Measurements from ENCODE around the gene TRUB2.
A peak's percentile ranks its signal among the peaks of the same experiment; 100 is the strongest.
"Not testable (repeated sequence)": the region's sequence is repeated elsewhere in the genome, so short reads cannot be mapped to it uniquely, and the experiment has no call there.

Gene TRUB2

GRCh38 chr9:128355451-128355850, 33.2 kb upstream of the TRUB2 start:
- Histone ChIP-seq H3K27me3 (ENCODE audit: insufficient read depth, low read length) (no peaks in the 10 kb centered on the region), H3K4me3 (ENCODE audit: low read length) (no peak overlapping the region), H3K4me1 (ENCODE audit: insufficient read depth, low read length) (no peaks in the 10 kb centered on the region), H3K36me3 (ENCODE audit: insufficient read depth, low read length) (peaks cover 45% of the 10 kb centered on the region), H2AFZ (ENCODE audit: low read depth, low read length) (no peak overlapping the region), H3K9me3 (ENCODE audit: low read length) (no peaks in the 10 kb centered on the region)

- Histone ChIP-seq H3K9me3 (ENCODE audit: low read length) (no peaks in the 10 kb centered on the region), H3K27me3 (ENCODE audit: insufficient read depth, low read length) (no peaks in the 10 kb centered on the region), H2AFZ (ENCODE audit: low read depth, low read length) (no peak overlapping the region), H3K36me3 (ENCODE audit: insufficient read depth, low read length) (peaks cover 70% of the 10 kb centered on the region), H3K4me1 (ENCODE audit: insufficient read depth, low read length) (no peaks in the 10 kb centered on the region), H3K4me3 (ENCODE audit: low read length) (no peak overlapping the region)
These were observed 27.5 kb upstream of the TRUB2 start for GRCh38 chr9:128349772-128350171.

GRCh38 chr9:128349125-128349524, 26.9 kb upstream of the TRUB2 start:
- H3K9me3 ChIP-seq (ENCODE audit: low read length) = no peaks in the 10 kb centered on the region
- H3K27me3 ChIP-seq (ENCODE audit: insufficient read depth, low read length) = no peaks in the 10 kb centered on the region
- H3K4me3 ChIP-seq (ENCODE audit: low read length) = no peak overlapping the region
- H3K36me3 ChIP-seq (ENCODE audit: insufficient read depth, low read length) = peaks cover 73% of the 10 kb centered on the region
- H2AFZ ChIP-seq (ENCODE audit: low read depth, low read length) = no peak overlapping the region
- no peaks in the 10 kb centered on the region for H3K4me1 ChIP-seq (ENCODE audit: insufficient read depth, low read length)

- H3K36me3 ChIP-seq (ENCODE audit: insufficient read depth, low read length) = peaks cover 72% of the 10 kb centered on the region
- no peak overlapping the region for H3K4me3 ChIP-seq (ENCODE audit: low read length)
These were observed 22.8 kb upstream of the TRUB2 start for GRCh38 chr9:128344931-128345605.

GRCh38 chr9:128343855-128344254, 21.6 kb upstream of the TRUB2 start:
- H3K9me3 ChIP-seq (ENCODE audit: low read length) = no peaks in the 10 kb centered on the region
- no peaks in the 10 kb centered on the region for H3K27me3 ChIP-seq (ENCODE audit: insufficient read depth, low read length)
- H3K36me3 ChIP-seq (ENCODE audit: insufficient read depth, low read length) = peaks cover 60% of the 10 kb centered on the region
- peaks cover 6% of the 10 kb centered on the region for H3K4me1 ChIP-seq (ENCODE audit: insufficient read depth, low read length)
- no peak overlapping the region for H2AFZ ChIP-seq (ENCODE audit: low read depth, low read length)
- H3K4me3 ChIP-seq (ENCODE audit: low read length) = no peak overlapping the region

More at GRCh38 chr9:128344931-128345605, 22.8 kb upstream of the TRUB2 start:
- Histone ChIP-seq H2AFZ (ENCODE audit: low read depth, low read length) (no peak overlapping the region), H3K4me1 (ENCODE audit: insufficient read depth, low read length) (peaks cover 6% of the 10 kb centered on the region), H3K27me3 (ENCODE audit: insufficient read depth, low read length) (no peaks in the 10 kb centered on the region), H3K9me3 (ENCODE audit: low read length) (no peaks in the 10 kb centered on the region)

- H2AFZ ChIP-seq (ENCODE audit: low read depth, low read length) = no peak overlapping the region
- peaks cover 6% of the 10 kb centered on the region for H3K4me1 ChIP-seq (ENCODE audit: insufficient read depth, low read length)
- H3K9me3 ChIP-seq (ENCODE audit: low read length) = no peaks in the 10 kb centered on the region
- peaks cover 54% of the 10 kb centered on the region for H3K36me3 ChIP-seq (ENCODE audit: insufficient read depth, low read length)
- H3K27me3 ChIP-seq (ENCODE audit: insufficient read depth, low read length) = no peaks in the 10 kb centered on the region
- H3K4me3 ChIP-seq (ENCODE audit: low read length) = no peak overlapping the region
These were observed 20.9 kb upstream of the TRUB2 start for GRCh38 chr9:128342971-128343680.

GRCh38 chr9:128341435-128341849, 19.2 kb upstream of the TRUB2 start:
- Histone ChIP-seq H2AFZ (ENCODE audit: low read depth, low read length) (peak overlapping the region; percentile 42), H3K9me3 (ENCODE audit: low read length) (no peaks in the 10 kb centered on the region), H3K4me3 (ENCODE audit: low read length) (peak overlapping the region; percentile 65), H3K4me1 (ENCODE audit: insufficient read depth, low read length) (peaks cover 6% of the 10 kb centered on the region), H3K27me3 (ENCODE audit: insufficient read depth, low read length) (no peaks in the 10 kb centered on the region), H3K36me3 (ENCODE audit: insufficient read depth, low read length) (peaks cover 40% of the 10 kb centered on the region)

GRCh38 chr9:128340691-128341434, 18.6 kb upstream of the TRUB2 start:
- H3K36me3 ChIP-seq (ENCODE audit: insufficient read depth, low read length) = peaks cover 38% of the 10 kb centered on the region
- H3K27me3 ChIP-seq (ENCODE audit: insufficient read depth, low read length) = no peaks in the 10 kb centered on the region
- H3K9me3 ChIP-seq (ENCODE audit: low read length) = no peaks in the 10 kb centered on the region
- peak overlapping the region; percentile 65 for H3K4me3 ChIP-seq (ENCODE audit: low read length)
- peaks cover 6% of the 10 kb centered on the region for H3K4me1 ChIP-seq (ENCODE audit: insufficient read depth, low read length)
- peak overlapping the region; percentile 42 for H2AFZ ChIP-seq (ENCODE audit: low read depth, low read length)

GRCh38 chr9:128339761-128340690, 17.8 kb upstream of the TRUB2 start, which contains the start of gene SLC27A4:
Gene SLC27A4, plus strand, starts transcription at chr9:128340527. Its CDS starts 2,606 bp downstream, at chr9:128343133.
- peaks cover 30% of the 10 kb centered on the region for H3K36me3 ChIP-seq (ENCODE audit: insufficient read depth, low read length)
- H2AFZ ChIP-seq (ENCODE audit: low read depth, low read length) = peak within 1 kb of the TSS; percentile 71
- peaks cover 6% of the 10 kb centered on the region for H3K4me1 ChIP-seq (ENCODE audit: insufficient read depth, low read length)
- no peaks in the 10 kb centered on the region for H3K9me3 ChIP-seq (ENCODE audit: low read length)
- peak within 1 kb of the TSS; percentile 65 for H3K4me3 ChIP-seq (ENCODE audit: low read length)
- H3K27me3 ChIP-seq (ENCODE audit: insufficient read depth, low read length) = no peaks in the 10 kb centered on the region

- H3K4me1 ChIP-seq (ENCODE audit: insufficient read depth, low read length); H3K27me3 ChIP-seq (ENCODE audit: insufficient read depth, low read length); H3K4me3 ChIP-seq (ENCODE audit: low read length); H3K9me3 ChIP-seq (ENCODE audit: low read length); H2AFZ ChIP-seq (ENCODE audit: low read depth, low read length): not testable (repeated sequence)
- H3K36me3 ChIP-seq (ENCODE audit: insufficient read depth, low read length) = peaks cover 22% of the 10 kb centered on the region
These were observed 16.8 kb upstream of the TRUB2 start for GRCh38 chr9:128338852-128339614.

- Histone ChIP-seq H3K4me3 (ENCODE audit: low read length) (no peak overlapping the region), H3K4me1 (ENCODE audit: insufficient read depth, low read length) (peaks cover 6% of the 10 kb centered on the region), H3K27me3 (ENCODE audit: insufficient read depth, low read length) (no peaks in the 10 kb centered on the region), H3K9me3 (ENCODE audit: low read length) (no peaks in the 10 kb centered on the region), H3K36me3 (ENCODE audit: insufficient read depth, low read length) (peaks cover 21% of the 10 kb centered on the region), H2AFZ (ENCODE audit: low read depth, low read length) (no peak overlapping the region)
These were observed 15.7 kb upstream of the TRUB2 start for GRCh38 chr9:128337936-128338335.

GRCh38 chr9:128335914-128336313, 13.7 kb upstream of the TRUB2 start:
- no peak overlapping the region for H2AFZ ChIP-seq (ENCODE audit: low read depth, low read length)
- no peaks in the 10 kb centered on the region for H3K27me3 ChIP-seq (ENCODE audit: insufficient read depth, low read length)
- H3K4me1 ChIP-seq (ENCODE audit: insufficient read depth, low read length) = peaks cover 1% of the 10 kb centered on the region
- peaks cover 21% of the 10 kb centered on the region for H3K36me3 ChIP-seq (ENCODE audit: insufficient read depth, low read length)
- H3K9me3 ChIP-seq (ENCODE audit: low read length) = no peaks in the 10 kb centered on the region
- no peak overlapping the region for H3K4me3 ChIP-seq (ENCODE audit: low read length)

Data from neuron (in vitro differentiated cells).